Activated B cell treated with CpG ODN at 0.5 μM for 24 hours (primary cell): ENCODE measurements around the gene AUTS2. TPM values are rescaled to one million over a fixed set of nuclear protein-coding genes. Genes with fewer than 3 reads are reported as not detected.

Experiments
- ATAC-seq: fragments of 200-7000 bp; cut with Tn5 transposase; one replicate; pipeline ENCODE4 v1.10.0; 2021; ENCODE audit warnings: low read depth, mild to moderate bottlenecking, moderate library complexity
- CTCF ChIA-PET: fragments of 350-600 bp; sonication (Branson Sonifier 250); formaldehyde crosslinking; loops from one replicate; lab custom pipeline; 2021; ENCODE audit warnings: antibody characterized with exemption; lab: Charles Lee
- POLR2A ChIA-PET: fragments of 350-600 bp; sonication (Branson Sonifier 250); formaldehyde crosslinking; loops from one replicate; lab custom pipeline; 2021; ENCODE audit warnings: antibody characterized with exemption; lab: Charles Lee
- DNase-seq: peaks from one replicate; pipeline ENCODE4 v3.0.0; 2022
- H3K27ac Mint-ChIP-seq: one replicate; pipeline ENCODE4 v1.8.0; 2020; ENCODE audit warnings: mixed read lengths
- H3K27me3 Mint-ChIP-seq: one replicate; pipeline ENCODE4 v1.8.0; 2021; ENCODE audit warnings: mixed read lengths
- H3K36me3 Mint-ChIP-seq: one replicate; pipeline ENCODE4 v1.8.0; 2021; ENCODE audit warnings: low read depth, mixed read lengths
- H3K4me1 Mint-ChIP-seq: one replicate; pipeline ENCODE4 v1.8.0; 2021; ENCODE audit warnings: mixed read lengths
- H3K4me3 Mint-ChIP-seq: one replicate; pipeline ENCODE4 v1.8.0; 2020; ENCODE audit warnings: mild to moderate bottlenecking, mixed read lengths
- H3K9me3 Mint-ChIP-seq: one replicate; pipeline ENCODE4 v1.8.0; 2020; ENCODE audit warnings: mixed read lengths
- CTCF ChIP-seq: fragments of 200-600 bp; IDR thresholded peaks from one replicate; pipeline ENCODE4 v1.8.0; 2022; ENCODE audit warnings: antibody characterized with exemption, mild to moderate bottlenecking
- intact Hi-C: fragments of 100-400 bp; cut with micrococcal nuclease; formaldehyde crosslinking; loops from one replicate; pipeline ENCODE4 v1.15.1; 2024
- total RNA-seq: library from RNA; stranded (reverse); gene quantifications from 2 replicates; pipeline ENCODE4 v1.2.3, GENCODE V29; 2022

The AUTS2 gene
- total RNA-seq, 1 donor from 2014 or later, result 15.9 TPM

GRCh38 chr7:70301673-70302185 lies 703.5 kb downstream of the AUTS2 start:
- DNase-seq (no peak), ATAC-seq (no peak)
- CTCF ChIA-PET, result no interaction called here
- Mint-ChIP-seq H3K4me1 (no peaks in the 10 kb centered on the region), H3K27me3 (no peaks in the 10 kb centered on the region), H3K9me3 (no peaks in the 10 kb centered on the region), H3K27ac (no peak overlapping the region), H3K4me3 (no peak overlapping the region), H3K36me3 (peaks cover 4% of the 10 kb centered on the region)
- TF ChIP-seq CTCF, result no peak
- intact Hi-C loops, result no loop called here
- POLR2A ChIA-PET, result no interaction called here

- Mint-ChIP-seq H3K27ac (no peak overlapping the region), H3K9me3 (no peaks in the 10 kb centered on the region), H3K4me1 (no peaks in the 10 kb centered on the region), H3K4me3 (no peak overlapping the region), H3K36me3 (peaks cover 3% of the 10 kb centered on the region), H3K27me3 (no peaks in the 10 kb centered on the region)
- ChIA-PET POLR2A (no interaction called here), CTCF (no interaction called here)
- intact Hi-C loops, result no loop called here
- DNase-seq (no peak), ATAC-seq (no peak)
- no peak for TF ChIP-seq CTCF
Measured at GRCh38 chr7:70303309-70303708, 705.0 kb downstream of the AUTS2 start.

GRCh38 chr7:70303780-70304179 lies 705.5 kb downstream of the AUTS2 start:
- H3K36me3 Mint-ChIP-seq, result peaks cover 3% of the 10 kb centered on the region
- CTCF ChIA-PET, result no interaction called here
- POLR2A ChIA-PET, result no interaction called here
- DNase-seq (no peak), ATAC-seq (no peak)
- no peaks in the 10 kb centered on the region for H3K9me3 Mint-ChIP-seq
- intact Hi-C loops, result no loop called here
- no peaks in the 10 kb centered on the region for H3K4me1 Mint-ChIP-seq
- no peaks in the 10 kb centered on the region for H3K27me3 Mint-ChIP-seq
- H3K4me3 Mint-ChIP-seq, result no peak overlapping the region
- no peak for TF ChIP-seq CTCF
- H3K27ac Mint-ChIP-seq, result no peak overlapping the region

GRCh38 chr7:70306173-70306572 lies 707.9 kb downstream of the AUTS2 start:
- H3K4me3 Mint-ChIP-seq, result no peak overlapping the region
- peaks cover 8% of the 10 kb centered on the region for H3K36me3 Mint-ChIP-seq
- CTCF ChIA-PET, result no interaction called here
- no peaks in the 10 kb centered on the region for H3K9me3 Mint-ChIP-seq
- H3K27ac Mint-ChIP-seq, result no peak overlapping the region
- no peaks in the 10 kb centered on the region for H3K4me1 Mint-ChIP-seq
- intact Hi-C loops, result no loop called here
- ATAC-seq (no peak), DNase-seq (no peak)
- no peak for TF ChIP-seq CTCF
- H3K27me3 Mint-ChIP-seq, result no peaks in the 10 kb centered on the region
- POLR2A ChIA-PET, result no interaction called here

- no peaks in the 10 kb centered on the region for H3K9me3 Mint-ChIP-seq
- H3K36me3 Mint-ChIP-seq, result peaks cover 8% of the 10 kb centered on the region
- intact Hi-C loops, result no loop called here
- ChIA-PET CTCF (no interaction called here), POLR2A (no interaction called here)
- DNase-seq (no peak), ATAC-seq (no peak)
- TF ChIP-seq CTCF, result no peak
- no peak overlapping the region for H3K27ac Mint-ChIP-seq
- no peaks in the 10 kb centered on the region for H3K27me3 Mint-ChIP-seq
- no peak overlapping the region for H3K4me3 Mint-ChIP-seq
- no peaks in the 10 kb centered on the region for H3K4me1 Mint-ChIP-seq
Measured at GRCh38 chr7:70307544-70308106, 709.4 kb downstream of the AUTS2 start.
